Fibroblast of pulmonary artery (primary cell): Measurements from ENCODE around the gene OLR1.
"Not testable (repeated sequence)": the region's sequence is repeated elsewhere in the genome, so short reads cannot be mapped to it uniquely, and the experiment has no call there.

Experiments used
- DNase-seq: peaks from one replicate; pipeline ENCODE4 v3.0.0-alpha.2; 2010; ENCODE audit warnings: low read depth
- H3K4me3 ChIP-seq: replicated peaks from 2 replicates; pipeline ENCODE4 v1.5.1; 2011; ENCODE audit warnings: low read depth, mild to moderate bottlenecking, control low read depth, low read length, moderate library complexity
- TF ChIP-seq, protein P1 (sequence below): IDR thresholded peaks from 2 replicates; pipeline ENCODE4 v1.5.1; 2011; ENCODE audit warnings: mild to moderate bottlenecking, control low read depth, low read length, inconsistent platforms; ENCODE audit errors: missing control alignments

The OLR1 gene

DNA sequence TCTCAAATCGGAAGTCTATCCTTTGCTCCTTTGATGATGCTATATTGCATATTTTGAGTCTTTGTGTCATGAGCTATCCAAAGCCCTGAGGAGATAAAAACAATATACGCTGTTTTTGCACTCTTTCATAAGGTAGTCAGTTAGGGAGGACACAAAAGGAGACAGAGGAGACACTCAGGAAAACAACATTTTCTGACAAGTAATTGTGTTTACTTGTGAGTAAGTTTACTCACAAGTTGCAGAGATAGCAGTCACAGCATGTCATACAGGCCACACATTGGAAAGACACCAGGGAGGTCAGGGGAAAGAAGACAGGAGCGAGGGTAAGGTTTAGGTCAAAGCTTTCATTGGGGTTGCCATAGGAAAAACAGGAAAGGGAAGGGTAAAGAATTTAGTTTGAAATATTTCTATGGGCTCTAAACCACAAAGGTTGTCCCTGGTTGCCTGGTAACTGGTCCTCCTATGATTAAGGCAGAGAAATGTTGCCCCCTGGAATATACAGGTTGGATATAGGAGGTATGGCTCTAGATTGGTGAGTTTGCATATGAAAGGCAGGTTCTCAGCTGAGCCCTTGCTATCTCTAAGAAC lies 33.4 kb upstream of the OLR1 start:
- DNase-seq, result no peak
- TF ChIP-seq, protein P1, sequence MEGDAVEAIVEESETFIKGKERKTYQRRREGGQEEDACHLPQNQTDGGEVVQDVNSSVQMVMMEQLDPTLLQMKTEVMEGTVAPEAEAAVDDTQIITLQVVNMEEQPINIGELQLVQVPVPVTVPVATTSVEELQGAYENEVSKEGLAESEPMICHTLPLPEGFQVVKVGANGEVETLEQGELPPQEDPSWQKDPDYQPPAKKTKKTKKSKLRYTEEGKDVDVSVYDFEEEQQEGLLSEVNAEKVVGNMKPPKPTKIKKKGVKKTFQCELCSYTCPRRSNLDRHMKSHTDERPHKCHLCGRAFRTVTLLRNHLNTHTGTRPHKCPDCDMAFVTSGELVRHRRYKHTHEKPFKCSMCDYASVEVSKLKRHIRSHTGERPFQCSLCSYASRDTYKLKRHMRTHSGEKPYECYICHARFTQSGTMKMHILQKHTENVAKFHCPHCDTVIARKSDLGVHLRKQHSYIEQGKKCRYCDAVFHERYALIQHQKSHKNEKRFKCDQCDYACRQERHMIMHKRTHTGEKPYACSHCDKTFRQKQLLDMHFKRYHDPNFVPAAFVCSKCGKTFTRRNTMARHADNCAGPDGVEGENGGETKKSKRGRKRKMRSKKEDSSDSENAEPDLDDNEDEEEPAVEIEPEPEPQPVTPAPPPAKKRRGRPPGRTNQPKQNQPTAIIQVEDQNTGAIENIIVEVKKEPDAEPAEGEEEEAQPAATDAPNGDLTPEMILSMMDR, result no peak
- no peak overlapping the region for H3K4me3 ChIP-seq

DNA sequence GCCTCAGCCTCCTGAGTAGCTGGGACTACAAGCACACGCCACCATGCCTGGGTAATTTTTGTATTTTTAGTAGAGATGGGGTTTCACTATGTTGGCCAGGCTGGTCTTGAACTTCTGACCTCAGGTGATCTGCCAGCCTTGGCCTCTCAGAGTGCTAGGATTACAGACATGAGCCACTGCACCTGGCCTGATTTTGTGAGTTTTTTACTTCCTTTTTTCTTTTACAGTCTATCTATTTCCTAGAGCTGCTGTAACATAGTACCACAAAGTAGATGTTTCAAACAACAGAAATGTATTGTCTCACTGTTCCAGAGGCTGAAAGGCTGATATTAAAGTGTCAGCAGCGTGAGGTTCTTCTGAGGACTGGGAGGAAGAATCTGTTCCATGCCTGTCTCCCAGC lies 32.6 kb upstream of the OLR1 start:
- H3K4me3 ChIP-seq, DNase-seq: not testable (repeated sequence)

DNA sequence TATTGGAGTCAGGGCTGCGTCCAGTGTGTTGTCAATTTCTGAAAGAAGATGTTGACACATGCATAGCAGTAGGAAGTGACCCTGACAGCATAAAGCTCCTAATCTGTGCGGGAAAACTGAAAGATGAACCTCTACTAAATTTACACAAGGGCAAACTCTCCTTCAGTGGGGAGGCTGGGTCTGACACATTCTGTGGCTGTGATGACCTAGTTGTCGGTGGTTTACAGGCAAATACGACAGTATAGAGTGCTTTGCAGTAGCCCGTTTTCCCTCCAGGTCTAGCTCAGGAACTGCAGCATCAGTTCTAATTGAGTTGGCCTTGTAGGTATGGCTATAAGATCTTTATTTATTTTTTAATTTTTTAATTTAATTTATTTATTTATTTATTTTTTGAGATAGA lies 25.9 kb upstream of the OLR1 start:
- no peak overlapping the region for H3K4me3 ChIP-seq
- TF ChIP-seq, protein P1, result no peak
- no peak for DNase-seq

DNA sequence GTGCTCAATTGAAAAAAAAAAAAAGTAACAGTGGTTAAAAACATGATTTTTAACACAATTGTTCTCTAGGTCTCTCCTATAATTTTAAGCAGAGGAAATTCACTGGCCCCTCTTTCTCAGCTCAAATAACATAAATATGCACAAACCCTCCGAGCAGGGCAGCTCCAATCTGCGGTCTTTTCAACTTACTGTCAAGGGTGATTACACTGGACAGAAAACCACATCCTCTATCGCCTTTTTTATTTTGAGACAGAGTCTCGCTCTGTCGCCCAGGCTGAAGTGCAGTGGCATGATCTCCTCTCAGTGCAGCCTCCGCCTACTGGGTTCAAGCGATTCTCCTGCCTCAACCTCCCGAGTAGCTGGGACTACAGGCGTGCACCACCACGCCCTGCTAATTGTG lies 24.3 kb upstream of the OLR1 start:
- H3K4me3 ChIP-seq, result no peak overlapping the region
- no peak for DNase-seq
- TF ChIP-seq, protein P1, result no peak

DNA sequence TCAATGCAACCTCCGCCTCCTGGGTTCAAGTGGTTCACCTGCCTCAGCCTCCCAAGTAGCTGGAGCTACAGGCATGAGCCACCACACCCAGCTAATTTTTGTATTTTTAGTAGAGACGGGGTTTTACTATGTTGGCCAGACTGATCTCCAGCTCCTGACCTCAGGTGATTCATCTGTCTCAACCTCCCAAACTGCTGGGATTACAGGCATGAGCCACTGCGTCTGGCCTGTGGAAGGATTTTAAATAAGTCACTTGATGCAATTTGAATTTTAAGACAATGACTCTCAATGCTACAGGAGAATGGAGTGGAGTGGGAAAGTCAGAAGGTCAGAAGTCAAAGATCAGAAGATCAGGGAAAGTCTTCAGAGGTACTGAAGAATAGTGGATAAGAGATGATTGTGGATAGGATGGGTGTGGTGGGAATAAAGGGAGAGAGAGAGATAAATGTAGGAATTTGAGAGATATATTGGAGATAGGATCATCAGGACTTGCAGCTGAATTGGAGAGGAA lies 22.3 kb upstream of the OLR1 start:
- DNase-seq, result no peak
- TF ChIP-seq, protein P1, result no peak
- H3K4me3 ChIP-seq, result no peak overlapping the region

DNA sequence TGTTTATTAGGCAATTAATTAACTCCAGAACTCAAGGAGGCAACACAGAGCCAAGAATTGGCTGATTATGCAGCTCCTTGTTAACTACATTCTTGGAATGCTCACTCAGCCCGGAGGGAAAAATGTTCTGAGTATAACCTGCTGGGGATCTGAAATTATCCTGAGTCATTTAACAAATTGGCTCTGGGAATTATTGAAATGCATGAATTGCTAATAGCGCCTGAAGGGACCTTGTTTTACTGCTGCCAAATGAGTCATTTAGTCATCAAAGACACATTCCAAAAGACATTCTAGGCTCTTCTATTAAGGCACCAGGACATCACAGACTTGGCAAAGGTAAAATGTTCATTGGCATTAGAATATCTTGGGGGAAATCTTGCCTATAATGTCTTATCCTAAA lies 19.9 kb upstream of the OLR1 start:
- TF ChIP-seq, protein P1, result no peak
- H3K4me3 ChIP-seq, result no peak overlapping the region
- DNase-seq, result peak; percentile 11

DNA sequence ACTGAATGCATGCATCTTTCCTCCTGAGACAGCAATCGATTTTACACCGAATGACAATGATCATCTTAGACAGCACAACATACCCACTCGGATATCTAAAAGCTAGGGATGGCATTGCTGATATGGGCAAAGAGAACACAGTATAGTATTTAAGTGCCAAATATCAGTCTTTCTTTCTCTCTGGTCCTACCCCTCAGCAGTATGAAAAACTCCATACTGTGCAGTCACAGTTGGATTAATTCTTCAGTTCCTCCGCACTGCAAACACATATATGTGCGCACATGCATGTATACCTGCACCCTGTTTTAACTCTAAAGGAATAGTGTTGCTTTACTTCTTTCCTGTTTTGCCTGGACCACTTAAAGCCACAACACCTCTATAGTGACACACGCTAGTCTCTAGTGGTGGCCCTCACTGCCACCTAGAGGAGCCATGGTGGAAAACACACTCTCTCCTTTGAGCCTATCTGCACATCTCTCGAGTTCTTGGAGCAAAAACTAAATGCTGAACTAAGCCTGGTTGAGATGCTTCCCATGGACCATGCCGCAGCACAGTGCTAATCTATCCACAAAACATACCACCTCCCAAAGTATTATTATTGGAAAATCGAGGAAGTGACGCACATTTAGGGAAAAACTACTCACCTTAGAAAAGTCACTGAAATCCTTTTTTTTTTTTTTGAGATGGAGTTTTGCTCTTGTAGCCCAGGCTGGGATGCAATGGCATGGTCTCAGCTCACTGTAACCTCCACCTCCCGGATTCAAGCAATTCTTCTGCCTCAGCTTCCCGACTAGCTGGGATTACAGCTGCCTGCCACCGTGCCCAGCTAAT lies 18.8 kb upstream of the OLR1 start:
- TF ChIP-seq, protein P1, result peak; percentile 89
- peak; percentile 72 for DNase-seq

More for the DNA sequence above, 18.8 kb upstream of the OLR1 start:
- H3K4me3 ChIP-seq, result no peak overlapping the region
